ENCODE measurements around the gene CLP1.

DNA sequence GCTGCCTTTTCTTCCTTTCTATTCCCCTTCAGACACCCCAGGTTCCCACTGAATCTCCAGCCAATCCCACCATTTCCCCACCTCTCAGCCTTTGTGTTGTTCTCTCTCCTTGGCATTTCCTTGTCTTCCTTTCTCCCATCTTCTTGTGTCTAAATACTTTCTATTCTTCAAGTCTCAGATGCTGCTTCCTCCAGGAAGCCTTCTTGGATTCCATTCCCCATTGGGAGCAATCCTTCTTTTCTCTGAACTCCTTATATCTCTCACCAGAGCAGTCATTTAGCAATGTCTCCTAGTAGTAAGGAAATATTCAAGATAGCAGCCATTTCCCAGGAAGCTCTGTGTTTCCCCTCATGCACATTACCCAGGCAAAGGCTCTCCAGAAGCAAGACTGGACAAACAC lies 23.3 kb upstream of the CLP1 start:
- TF ChIP-seq FOXK2 (IDR thresholded peaks at IDR 0.05), result no peak
- TF ChIP-seq POLR2A (IDR thresholded peaks at IDR 0.05; ENCODE audit: low read depth, low read length), result no peak
- TF ChIP-seq TAF1 (IDR thresholded peaks at IDR 0.05; ENCODE audit: borderline replicate concordance, low read depth, low read length), result no peak
- no peak for TF ChIP-seq EP300 (IDR thresholded peaks at IDR 0.05; ENCODE audit: borderline replicate concordance in 1 of 2, control insufficient read depth in 1 of 2, low read depth in 2 of 2, low read length in 2 of 2)
- no peak for TF ChIP-seq CHD4 (IDR thresholded peaks at IDR 0.05)
- TF ChIP-seq, protein P1, sequence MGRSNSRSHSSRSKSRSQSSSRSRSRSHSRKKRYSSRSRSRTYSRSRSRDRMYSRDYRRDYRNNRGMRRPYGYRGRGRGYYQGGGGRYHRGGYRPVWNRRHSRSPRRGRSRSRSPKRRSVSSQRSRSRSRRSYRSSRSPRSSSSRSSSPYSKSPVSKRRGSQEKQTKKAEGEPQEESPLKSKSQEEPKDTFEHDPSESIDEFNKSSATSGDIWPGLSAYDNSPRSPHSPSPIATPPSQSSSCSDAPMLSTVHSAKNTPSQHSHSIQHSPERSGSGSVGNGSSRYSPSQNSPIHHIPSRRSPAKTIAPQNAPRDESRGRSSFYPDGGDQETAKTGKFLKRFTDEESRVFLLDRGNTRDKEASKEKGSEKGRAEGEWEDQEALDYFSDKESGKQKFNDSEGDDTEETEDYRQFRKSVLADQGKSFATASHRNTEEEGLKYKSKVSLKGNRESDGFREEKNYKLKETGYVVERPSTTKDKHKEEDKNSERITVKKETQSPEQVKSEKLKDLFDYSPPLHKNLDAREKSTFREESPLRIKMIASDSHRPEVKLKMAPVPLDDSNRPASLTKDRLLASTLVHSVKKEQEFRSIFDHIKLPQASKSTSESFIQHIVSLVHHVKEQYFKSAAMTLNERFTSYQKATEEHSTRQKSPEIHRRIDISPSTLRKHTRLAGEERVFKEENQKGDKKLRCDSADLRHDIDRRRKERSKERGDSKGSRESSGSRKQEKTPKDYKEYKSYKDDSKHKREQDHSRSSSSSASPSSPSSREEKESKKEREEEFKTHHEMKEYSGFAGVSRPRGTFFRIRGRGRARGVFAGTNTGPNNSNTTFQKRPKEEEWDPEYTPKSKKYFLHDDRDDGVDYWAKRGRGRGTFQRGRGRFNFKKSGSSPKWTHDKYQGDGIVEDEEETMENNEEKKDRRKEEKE (IDR thresholded peaks at IDR 0.05), result no peak
- no peak for TF ChIP-seq HDAC2 (IDR thresholded peaks at IDR 0.05)
- TF ChIP-seq SMAD5 (IDR thresholded peaks at IDR 0.05; ENCODE audit: low read depth), result no peak
- TF ChIP-seq REST (IDR thresholded peaks at IDR 0.05; ENCODE audit: low read depth, low read length), result no peak
